Measurements from ENCODE around the gene NAA35.

The NAA35 gene

DNA sequence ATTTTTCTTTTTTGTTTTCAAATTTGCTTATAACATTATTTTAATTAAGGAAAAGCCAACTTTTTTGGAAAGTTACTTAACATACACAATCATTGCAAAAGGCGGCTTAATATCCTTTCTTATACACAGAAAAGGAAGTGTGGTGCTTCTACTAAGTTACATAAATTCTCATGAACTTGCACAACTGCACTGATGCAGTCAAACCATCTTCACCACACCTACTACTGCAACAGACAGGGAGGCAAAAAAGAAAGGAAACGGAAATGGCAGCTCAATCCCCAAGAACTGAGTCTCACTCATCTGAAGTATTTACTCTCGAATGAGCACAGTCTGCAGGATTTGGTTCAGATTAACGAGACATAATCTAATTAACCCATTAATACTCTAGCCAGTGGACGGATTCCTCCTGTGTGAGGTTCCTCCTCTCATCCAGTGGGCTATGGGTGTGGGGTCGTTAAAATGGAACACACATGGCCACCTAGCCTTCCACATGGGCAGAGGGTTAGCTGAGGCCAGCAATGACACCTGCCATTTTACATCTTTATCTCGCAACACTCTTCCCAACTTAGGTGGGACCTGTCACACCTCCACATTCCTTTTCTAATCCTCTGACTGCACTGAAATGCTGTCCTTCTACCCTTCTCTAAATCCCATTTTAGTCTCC, 128.4 kb downstream of the NAA35 start:
- peak in 1 of 2 experiments; percentile 30 for DNase-seq
